ENCODE results near the gene MSS51.

MSS51 gene

GRCh38 chr10:73423309-73423708 lies 10.1 kb downstream of the MSS51 start:
- Histone ChIP-seq H3K36me3 (ENCODE audit: insufficient read depth, low read length) (no peaks in the 10 kb centered on the region), H3K4me2 (ENCODE audit: low read depth, low read length, poor library complexity, severe bottlenecking) (no peak overlapping the region), H3K9ac (ENCODE audit: low read depth, low read length, poor library complexity, severe bottlenecking) (no peak overlapping the region), H3K9me2 (replicated peaks; ENCODE audit: low read depth, low read length) (no peaks in the 10 kb centered on the region), H3F3A (ENCODE audit: low read depth) (no peaks in the 10 kb centered on the region), H3K9me3 (ENCODE audit: insufficient read depth, low read depth, low read length) (no peaks in the 10 kb centered on the region), H4K20me1 (ENCODE audit: insufficient read depth, low read length, poor library complexity, severe bottlenecking) (no peaks in the 10 kb centered on the region), H3K4me3 (ENCODE audit: low read length, poor library complexity, severe bottlenecking) (no peak overlapping the region), H3K27me3 (ENCODE audit: insufficient read depth, low read length, poor library complexity, severe bottlenecking) (no peaks in the 10 kb centered on the region), H2AFZ (ENCODE audit: low read length) (no peak overlapping the region), H3K79me2 (ENCODE audit: insufficient read depth, low read length) (no peaks in the 10 kb centered on the region), H3K4me1 (ENCODE audit: insufficient read depth, low read length, poor library complexity, severe bottlenecking) (no peaks in the 10 kb centered on the region)
- TF ChIP-seq CTCF (conservative IDR thresholded peaks at IDR 0.05; ENCODE audit: low read length) (no peak), EZH2phosphoT487 (IDR thresholded peaks at IDR 0.05; ENCODE audit: borderline replicate concordance) (no peak)

- Histone ChIP-seq H3F3A (ENCODE audit: low read depth) (no peaks in the 10 kb centered on the region; the same call in 1 of the 2 replicates), H3K4me1 (ENCODE audit: insufficient read depth, low read length, poor library complexity, severe bottlenecking) (peaks cover 16% of the 10 kb centered on the region), H3K9ac (ENCODE audit: low read depth, low read length, poor library complexity, severe bottlenecking) (no peak overlapping the region), H3K79me2 (ENCODE audit: insufficient read depth, low read length) (peaks cover 14% of the 10 kb centered on the region), H3K27me3 (ENCODE audit: insufficient read depth, low read length, poor library complexity, severe bottlenecking) (no peaks in the 10 kb centered on the region), H3K4me2 (ENCODE audit: low read depth, low read length, poor library complexity, severe bottlenecking) (no peak overlapping the region), H3K9me2 (replicated peaks; ENCODE audit: low read depth, low read length) (no peaks in the 10 kb centered on the region), H4K20me1 (ENCODE audit: insufficient read depth, low read length, poor library complexity, severe bottlenecking) (no peaks in the 10 kb centered on the region), H3K9me3 (ENCODE audit: insufficient read depth, low read depth, low read length) (no peaks in the 10 kb centered on the region), H3K36me3 (ENCODE audit: insufficient read depth, low read length) (no peaks in the 10 kb centered on the region), H3K4me3 (ENCODE audit: low read length, poor library complexity, severe bottlenecking) (no peak overlapping the region), H2AFZ (ENCODE audit: low read length) (no peak overlapping the region)
- TF ChIP-seq CTCF (conservative IDR thresholded peaks at IDR 0.05; ENCODE audit: low read length) (no peak), EZH2phosphoT487 (IDR thresholded peaks at IDR 0.05; ENCODE audit: borderline replicate concordance) (no peak)
Observed at GRCh38 chr10:73416571-73416970, 16.8 kb downstream of the MSS51 start.

GRCh38 chr10:73414230-73414945 lies 19.0 kb downstream of the MSS51 start:
- Histone ChIP-seq H3K79me2 (ENCODE audit: insufficient read depth, low read length) (peaks cover 36% of the 10 kb centered on the region), H3K4me3 (ENCODE audit: low read length, poor library complexity, severe bottlenecking) (peak overlapping the region; percentile 93), H2AFZ (ENCODE audit: low read length) (peak overlapping the region; percentile 92), H3K4me1 (ENCODE audit: insufficient read depth, low read length, poor library complexity, severe bottlenecking) (peaks cover 28% of the 10 kb centered on the region), H3K4me2 (ENCODE audit: low read depth, low read length, poor library complexity, severe bottlenecking) (peak overlapping the region; percentile 85), H3K27me3 (ENCODE audit: insufficient read depth, low read length, poor library complexity, severe bottlenecking) (no peaks in the 10 kb centered on the region), H3K9me2 (replicated peaks; ENCODE audit: low read depth, low read length) (no peaks in the 10 kb centered on the region), H4K20me1 (ENCODE audit: insufficient read depth, low read length, poor library complexity, severe bottlenecking) (no peaks in the 10 kb centered on the region), H3K9me3 (ENCODE audit: insufficient read depth, low read depth, low read length) (no peaks in the 10 kb centered on the region), H3F3A (ENCODE audit: low read depth) (no peaks in the 10 kb centered on the region; the same call in 1 of the 2 replicates), H3K36me3 (ENCODE audit: insufficient read depth, low read length) (no peaks in the 10 kb centered on the region), H3K9ac (ENCODE audit: low read depth, low read length, poor library complexity, severe bottlenecking) (peak overlapping the region; percentile 90)
- no peak for TF ChIP-seq EZH2phosphoT487 (IDR thresholded peaks at IDR 0.05; ENCODE audit: borderline replicate concordance)
- TF ChIP-seq CTCF (conservative IDR thresholded peaks at IDR 0.05; ENCODE audit: low read length), result peak; percentile 26; the same call in 1 of the 2 replicates

All from Loucy (cell line).